ENCODE results near the gene LNX1. TPM values are rescaled to one million over a fixed set of nuclear protein-coding genes. Genes with fewer than 3 reads are reported as not detected.

LNX1 gene
- total and polyA plus RNA-seq, 12 donors: 1.2 to 8.9 (median 3.7) TPM

DNA sequence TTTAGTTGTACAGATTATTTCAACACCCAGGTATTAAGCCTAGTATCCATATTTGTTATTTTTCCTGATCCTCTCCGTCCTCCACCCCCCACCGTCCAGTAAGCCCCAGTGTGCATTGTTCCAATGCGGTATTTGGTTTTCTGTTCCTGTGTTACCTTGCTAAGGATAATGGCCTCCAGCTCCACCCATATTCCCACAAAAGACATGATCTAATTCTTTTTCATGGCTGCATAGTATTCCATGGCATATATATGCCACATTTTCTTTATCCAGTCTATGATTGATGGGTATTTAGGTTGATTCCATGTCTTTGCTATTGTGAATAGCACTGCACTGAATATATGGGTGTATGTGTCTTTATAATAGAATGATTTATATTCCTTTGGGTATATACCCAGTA is 22.1 kb upstream of the LNX1 start:
- no peak overlapping the region for H3K4me3 ChIP-seq
- intact Hi-C loops (cut with DNase I): no loop called here
- no peak overlapping the region for H3K27ac ChIP-seq
- peaks cover 4 to 10% of the 10 kb centered on the region in 2 donors for H3K4me1 ChIP-seq (replicated peaks in 1 of 2)
- TF ChIP-seq POLR2A (IDR thresholded peaks at IDR 0.05): no peak
- TF ChIP-seq, protein P1, sequence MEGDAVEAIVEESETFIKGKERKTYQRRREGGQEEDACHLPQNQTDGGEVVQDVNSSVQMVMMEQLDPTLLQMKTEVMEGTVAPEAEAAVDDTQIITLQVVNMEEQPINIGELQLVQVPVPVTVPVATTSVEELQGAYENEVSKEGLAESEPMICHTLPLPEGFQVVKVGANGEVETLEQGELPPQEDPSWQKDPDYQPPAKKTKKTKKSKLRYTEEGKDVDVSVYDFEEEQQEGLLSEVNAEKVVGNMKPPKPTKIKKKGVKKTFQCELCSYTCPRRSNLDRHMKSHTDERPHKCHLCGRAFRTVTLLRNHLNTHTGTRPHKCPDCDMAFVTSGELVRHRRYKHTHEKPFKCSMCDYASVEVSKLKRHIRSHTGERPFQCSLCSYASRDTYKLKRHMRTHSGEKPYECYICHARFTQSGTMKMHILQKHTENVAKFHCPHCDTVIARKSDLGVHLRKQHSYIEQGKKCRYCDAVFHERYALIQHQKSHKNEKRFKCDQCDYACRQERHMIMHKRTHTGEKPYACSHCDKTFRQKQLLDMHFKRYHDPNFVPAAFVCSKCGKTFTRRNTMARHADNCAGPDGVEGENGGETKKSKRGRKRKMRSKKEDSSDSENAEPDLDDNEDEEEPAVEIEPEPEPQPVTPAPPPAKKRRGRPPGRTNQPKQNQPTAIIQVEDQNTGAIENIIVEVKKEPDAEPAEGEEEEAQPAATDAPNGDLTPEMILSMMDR (IDR thresholded peaks at IDR 0.05): no peak
- H3K27me3 ChIP-seq: no peaks in the 10 kb centered on the region
- no peaks in the 10 kb centered on the region for H3K36me3 ChIP-seq (replicated peaks in 1 of 2)
- DNase-seq: no peak
- H3K9me3 ChIP-seq (replicated peaks in 1 of 3): no peaks in the 10 kb centered on the region
- 94 to 99% (median 97%) methylated on average over 3 of the region's 3 CpGs for WGBS, 4 donors

DNA sequence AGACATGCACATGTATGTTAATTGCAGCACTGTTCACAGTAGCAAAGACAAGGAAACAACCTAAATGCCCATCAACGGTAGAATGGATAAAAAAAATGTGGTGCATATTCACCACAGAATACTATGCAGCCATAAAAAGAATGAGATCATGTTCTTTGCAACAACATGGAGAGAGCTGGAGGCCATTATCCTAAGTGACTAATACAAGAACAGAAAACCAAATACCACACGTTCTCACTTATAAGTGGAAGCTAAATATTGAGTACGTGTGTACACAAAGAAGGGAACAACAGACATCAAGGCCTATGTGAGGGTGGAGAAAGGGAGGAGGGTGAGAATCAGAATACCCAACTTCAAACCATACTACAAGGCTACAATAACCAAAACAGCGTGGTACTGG is 17.4 kb upstream of the LNX1 start:
- 77 to 93% (median 85%) methylated on average over 4 of the region's 4 CpGs for WGBS, 4 donors
- intact Hi-C loops (cut with DNase I): no loop called here

DNA sequence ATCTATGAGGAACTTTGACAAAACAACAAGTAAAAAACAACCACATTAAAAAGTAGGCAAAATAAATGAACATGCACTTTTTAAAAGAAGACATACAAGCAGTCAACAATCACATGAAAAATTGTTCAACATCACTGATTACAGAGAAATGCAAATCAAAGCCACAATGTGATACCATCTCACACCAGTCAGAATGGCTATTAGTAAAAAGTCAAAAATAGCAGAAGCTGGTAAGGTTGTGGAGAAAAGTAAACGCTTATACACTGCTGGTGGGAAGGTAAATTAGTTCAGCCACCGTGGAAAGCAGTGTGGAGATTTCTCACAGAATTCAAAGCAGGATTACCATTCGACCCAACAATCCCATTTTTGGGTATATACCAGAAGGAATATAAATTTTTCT is 17.0 kb upstream of the LNX1 start:
- WGBS, 4 donors: 89 to 94% (median 92%) methylated on average over 3 of the region's 3 CpGs
- H3K27me3 ChIP-seq: no peaks in the 10 kb centered on the region
- no peak for TF ChIP-seq POLR2A (IDR thresholded peaks at IDR 0.05)
- TF ChIP-seq, protein P1 (IDR thresholded peaks at IDR 0.05): no peak
- H3K4me1 ChIP-seq (replicated peaks in 1 of 2): peaks cover 4 to 8% of the 10 kb centered on the region in 2 donors
- H3K9me3 ChIP-seq (replicated peaks in 1 of 3): no peaks in the 10 kb centered on the region
- no peak overlapping the region for H3K27ac ChIP-seq
- no peak for DNase-seq
- H3K4me3 ChIP-seq: no peak overlapping the region
- H3K36me3 ChIP-seq (replicated peaks in 1 of 2): no peaks in the 10 kb centered on the region
- intact Hi-C loops (cut with DNase I): no loop called here

More for the DNA sequence above, 17.4 kb upstream of the LNX1 start:
- no peak for DNase-seq
- H3K4me1 ChIP-seq (replicated peaks in 1 of 2): peaks cover 4 to 8% of the 10 kb centered on the region in 2 donors
- no peak for TF ChIP-seq POLR2A (IDR thresholded peaks at IDR 0.05)
- TF ChIP-seq, protein P1 (IDR thresholded peaks at IDR 0.05): no peak
- H3K27me3 ChIP-seq: no peaks in the 10 kb centered on the region
- no peaks in the 10 kb centered on the region for H3K36me3 ChIP-seq (replicated peaks in 1 of 2)
- no peak overlapping the region for H3K27ac ChIP-seq
- H3K4me3 ChIP-seq: no peak overlapping the region
- H3K9me3 ChIP-seq (replicated peaks in 1 of 3): no peaks in the 10 kb centered on the region

DNA sequence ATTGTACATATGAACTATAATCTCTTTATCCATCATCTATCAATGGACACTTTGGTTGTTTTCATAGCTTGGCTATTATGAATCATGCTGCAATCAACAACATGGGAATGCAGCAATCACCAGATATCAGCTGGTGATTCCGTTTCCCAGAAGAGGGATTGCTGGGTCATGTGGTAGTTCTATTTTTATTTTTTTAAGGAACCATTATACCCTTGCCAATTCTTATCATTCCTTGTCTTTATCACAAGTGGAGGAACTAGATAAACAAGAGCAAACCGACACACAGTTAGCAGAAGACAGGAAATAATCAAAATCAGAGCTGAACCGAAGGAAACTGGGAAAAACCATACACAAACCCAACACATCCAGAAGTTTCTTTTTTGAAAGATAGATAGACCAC is 14.5 kb upstream of the LNX1 start:
- intact Hi-C loops (cut with DNase I): no loop called here
- peak overlapping the region in 4 of 5 donors; percentile 13 to 61 (median 32) for H3K27ac ChIP-seq
- no peaks in the 10 kb centered on the region for H3K9me3 ChIP-seq (replicated peaks in 1 of 3)
- H3K27me3 ChIP-seq: no peaks in the 10 kb centered on the region
- DNase-seq: peak in 6 of 7 donors; percentile 27 to 72 (median 58)
- no peaks in the 10 kb centered on the region for H3K36me3 ChIP-seq (replicated peaks in 1 of 2)
- peak in 1 of 2 donors; percentile 31 for TF ChIP-seq POLR2A (IDR thresholded peaks at IDR 0.05)
- TF ChIP-seq, protein P1 (IDR thresholded peaks at IDR 0.05): no peak
- H3K4me3 ChIP-seq: no peak overlapping the region
- 18 to 27% (median 20%) methylated on average over 3 of the region's 3 CpGs for WGBS, 4 donors
- peaks cover 4 to 8% of the 10 kb centered on the region in 2 donors for H3K4me1 ChIP-seq (replicated peaks in 1 of 2)
